H1 (cell line): ENCODE measurements around the gene OR2V2. TPM values are rescaled to one million over a fixed set of nuclear protein-coding genes. Genes with fewer than 3 reads are reported as not detected.

Experiments
- CTCF ChIA-PET: fragments of 300-600 bp; sonication (Branson Sonifier 250); formaldehyde crosslinking; loops from one replicate; lab custom pipeline; 2021; ENCODE audit not compliant: partially characterized antibody; lab: Charles Lee
- POLR2A ChIA-PET: fragments of 300-600 bp; sonication (Branson Sonifier 250); formaldehyde crosslinking; loops from one replicate; lab custom pipeline; 2021; ENCODE audit warnings: inconsistent platforms; ENCODE audit not compliant: partially characterized antibody; lab: Charles Lee
- DNase-seq, 2 experiments: peaks; one replicate each; pipeline versions ENCODE4 v3.0.0 to v3.0.0-alpha.2; 2010 to 2022; ENCODE audit warnings: low spot score in 2 of 2, low read depth in 1 of 2, mixed read lengths in 1 of 2
- FAIRE-seq: peaks from 2 replicates; lab custom pipeline; 2011; peaks lifted over from hg19 to GRCh38; lab: Jason Lieb, UNC
- H2AFZ ChIP-seq: 2 replicates; pipeline ENCODE4 v1.8.1; 2012; ENCODE audit warnings: low read length, inconsistent platforms
- H2AK5ac ChIP-seq: 2 replicates; pipeline ENCODE4 v1.6.1; 2013; ENCODE audit warnings: low read depth, low read length
- H2BK120ac ChIP-seq: replicated peaks from 2 replicates; pipeline ENCODE3; 2013; ENCODE audit warnings: low read depth, low read length, inconsistent platforms
- H2BK12ac ChIP-seq: 2 replicates; pipeline ENCODE4 v1.6.1; 2013; ENCODE audit warnings: low read depth, low read length
- H2BK15ac ChIP-seq: 2 replicates; pipeline ENCODE4 v1.6.1; 2013; ENCODE audit warnings: low read length
- H2BK20ac ChIP-seq: 2 replicates; pipeline ENCODE4 v1.6.1; 2013; ENCODE audit warnings: low read length
- H2BK5ac ChIP-seq: 2 replicates; pipeline ENCODE4 v1.6.1; 2013; ENCODE audit warnings: low read depth, low read length
- H3K14ac ChIP-seq: 2 replicates; pipeline ENCODE4 v1.6.1; 2013; ENCODE audit warnings: inconsistent platforms; ENCODE audit not compliant: insufficient read length
- H3K18ac ChIP-seq: 2 replicates; pipeline ENCODE4 v1.6.1; 2013; ENCODE audit warnings: low read length; ENCODE audit errors: extremely low read depth
- H3K23ac ChIP-seq: 2 replicates; pipeline ENCODE4 v1.6.1; 2013; ENCODE audit warnings: inconsistent platforms; ENCODE audit not compliant: insufficient read length
- H3K23me2 ChIP-seq: 2 replicates; pipeline ENCODE4 v1.6.1; 2013; ENCODE audit warnings: low read depth, low read length
- H3K27ac ChIP-seq: 2 replicates; pipeline ENCODE4 v1.6.1; 2011; ENCODE audit warnings: low read depth, low read length, inconsistent platforms
- H3K27me3 ChIP-seq, 4 experiments: replicated peaks in 1 of 4; 1 replicate in 1 of 4; 2 replicates in 3 of 4; pipeline versions ENCODE4 v1.6.1 to v1.8.1; 2011 to 2013; ENCODE audit warnings: low read length in 3 of 4, mild to moderate bottlenecking in 3 of 4, inconsistent platforms in 2 of 4, mixed read lengths in 2 of 4, moderate library complexity in 1 of 4; ENCODE audit not compliant: control insufficient read depth in 3 of 4, insufficient read depth in 3 of 4; ENCODE audit errors: extremely low read depth in 1 of 4
- H3K36me3 ChIP-seq, 4 experiments: 2 replicates each; pipeline versions ENCODE4 v1.6.1 to v1.8.1; 2011 to 2013; ENCODE audit warnings: mild to moderate bottlenecking in 4 of 4, low read length in 3 of 4, moderate library complexity in 2 of 4, control low read depth in 1 of 4, inconsistent platforms in 1 of 4; ENCODE audit not compliant: insufficient read depth in 4 of 4, control insufficient read depth in 2 of 4
- H3K4ac ChIP-seq: replicated peaks from 2 replicates; pipeline ENCODE3; 2013; ENCODE audit warnings: low read length, low read depth, mixed read lengths, inconsistent platforms; ENCODE audit not compliant: insufficient read length
- H3K4me1 ChIP-seq, 4 experiments: replicated peaks in 1 of 4; 1 replicate in 1 of 4; 2 replicates in 3 of 4; pipeline versions ENCODE4 v1.6.1 to v1.8.1; 2011 to 2013; ENCODE audit warnings: low read length in 3 of 4, inconsistent platforms in 2 of 4, mixed read lengths in 1 of 4; ENCODE audit not compliant: insufficient read depth in 4 of 4, control insufficient read depth in 3 of 4
- H3K4me2 ChIP-seq, 2 experiments: 2 replicates each; pipeline versions ENCODE4 v1.6.1 to v1.8.1; 2011 to 2013; ENCODE audit warnings: low read depth in 2 of 2, low read length in 2 of 2, control low read depth in 1 of 2, inconsistent platforms in 1 of 2, mild to moderate bottlenecking in 1 of 2; ENCODE audit not compliant: insufficient read depth in 1 of 2
- H3K4me3 ChIP-seq, 4 experiments: fragments of 200-600, 300-600 bp in 1 of 4; sonication (generic), shearing (Covaris generic), sonication (Bioruptor Twin) in 1 of 4; 2 replicates each; pipeline versions ENCODE4 v1.5.1 to v1.8.1; 2011 to 2016; ENCODE audit warnings: low read length in 4 of 4, low read depth in 3 of 4, control low read depth in 2 of 4, inconsistent platforms in 2 of 4, mild to moderate bottlenecking in 2 of 4, mixed read lengths in 1 of 4, moderate library complexity in 1 of 4; ENCODE audit not compliant: insufficient read depth in 2 of 4; ENCODE audit errors: extremely low read depth in 1 of 4
- H3K56ac ChIP-seq: replicated peaks from 2 replicates; pipeline ENCODE3; 2013; ENCODE audit warnings: low read depth, mild to moderate bottlenecking, mixed read lengths, low read length, inconsistent platforms; ENCODE audit not compliant: insufficient read length
- H3K79me1 ChIP-seq: 2 replicates; pipeline ENCODE4 v1.6.1; 2013; ENCODE audit warnings: low read depth, low read length, control low read depth
- H3K79me2 ChIP-seq, 2 experiments: 2 replicates each; pipeline versions ENCODE4 v1.6.1 to v1.8.1; 2012 to 2013; ENCODE audit warnings: low read length in 2 of 2, mild to moderate bottlenecking in 2 of 2, inconsistent platforms in 1 of 2; ENCODE audit not compliant: insufficient read depth in 2 of 2, control insufficient read depth in 1 of 2
- H3K9ac ChIP-seq, 4 experiments: replicated peaks in 1 of 4; 1 replicate in 1 of 4; 2 replicates in 3 of 4; pipeline versions ENCODE4 v1.6.1 to v1.8.1; 2011 to 2013; ENCODE audit warnings: low read depth in 3 of 4, low read length in 3 of 4, control low read depth in 2 of 4, mild to moderate bottlenecking in 2 of 4, moderate library complexity in 2 of 4, inconsistent platforms in 1 of 4; ENCODE audit errors: extremely low read depth in 1 of 4
- H3K9me3 ChIP-seq, 2 experiments: 2 replicates each; pipeline versions ENCODE4 v1.6.1 to v1.8.1; 2012 to 2013; ENCODE audit warnings: mild to moderate bottlenecking in 2 of 2, moderate library complexity in 2 of 2, control low read depth in 1 of 2, inconsistent platforms in 1 of 2, low read depth in 1 of 2, low read length in 1 of 2, mixed read lengths in 1 of 2; ENCODE audit not compliant: insufficient read depth in 2 of 2
- H4K20me1 ChIP-seq, 2 experiments: replicated peaks in 1 of 2; 2 replicates each; pipeline versions ENCODE3 to v1.8.1; 2011 to 2013; ENCODE audit warnings: inconsistent platforms in 2 of 2, low read length in 2 of 2, mild to moderate bottlenecking in 1 of 2; ENCODE audit not compliant: insufficient read depth in 2 of 2, control insufficient read depth in 1 of 2
- H4K5ac ChIP-seq: 2 replicates; pipeline ENCODE4 v1.6.1; 2013; ENCODE audit warnings: low read length, low read depth, mixed read lengths, inconsistent platforms; ENCODE audit not compliant: insufficient read length
- H4K8ac ChIP-seq: 2 replicates; pipeline ENCODE4 v1.8.0; 2013; ENCODE audit warnings: mild to moderate bottlenecking, moderate library complexity, low read length, inconsistent platforms; ENCODE audit not compliant: insufficient read depth; ENCODE audit errors: extremely low read depth
- H4K91ac ChIP-seq: replicated peaks from 2 replicates; pipeline ENCODE3; 2013; ENCODE audit warnings: low read length, mixed read lengths, inconsistent platforms; ENCODE audit not compliant: insufficient read length
- FOSL1 ChIP-seq: IDR thresholded peaks from 2 replicates; pipeline ENCODE4 v1.6.1; 2011; ENCODE audit warnings: mild to moderate bottlenecking, low read depth, low read length, moderate library complexity; ENCODE audit not compliant: insufficient read depth
- NANOG ChIP-seq: IDR thresholded peaks from 2 replicates; pipeline ENCODE4 v1.6.1; 2011; ENCODE audit warnings: low read length, low read depth, mild to moderate bottlenecking, inconsistent platforms; ENCODE audit not compliant: insufficient read depth, poor library complexity, severe bottlenecking
- SAP30 ChIP-seq: fragments of 300-600 bp; sonication (generic); IDR thresholded peaks from 2 replicates; pipeline ENCODE4 v1.7.1; 2012; ENCODE audit warnings: low read length, moderate library complexity, mild to moderate bottlenecking, inconsistent platforms; ENCODE audit not compliant: insufficient read depth, insufficient replicate concordance
- SRF ChIP-seq: IDR thresholded peaks from 2 replicates; pipeline ENCODE4 v1.6.1; 2011; ENCODE audit warnings: mild to moderate bottlenecking, low read depth, low read length, moderate library complexity
- TAF1 ChIP-seq: IDR thresholded peaks from 2 replicates; pipeline ENCODE4 v1.6.1; 2011; ENCODE audit warnings: mild to moderate bottlenecking, low read depth, low read length
- TEAD4 ChIP-seq: IDR thresholded peaks from 2 replicates; pipeline ENCODE4 v1.6.1; 2012; ENCODE audit warnings: low read depth, low read length, inconsistent platforms, mixed read lengths
- WGBS, 2 experiments: shearing (Covaris generic) in 1 of 2; methylation state at CpG; one replicate each; pipeline versions ENCODE4 v1.1.6 to v1.1.7; 2013 to 2015; ENCODE audit warnings: low lambda C conversion rate in 2 of 2, mixed read lengths in 2 of 2, inconsistent platforms in 1 of 2, low coverage in 1 of 2, missing lambda C conversion rate in 1 of 2; ENCODE audit not compliant: insufficient replicate concordance in 2 of 2, insufficient coverage in 1 of 2, insufficient read length in 1 of 2; ENCODE audit errors: extremely low coverage in 1 of 2, missing lambda C conversion rate in 1 of 2; 5-methylcytosine and 5-hydroxymethylcytosine counted together
- polyA plus RNA-seq, 7 experiments: library from polyadenylated mRNA; depleted of rRNA in 3 of 7; stranded (reverse) in 5 of 7; unstranded in 2 of 7; fragments of >200 nt in 5 of 7; fragments of 200-250 nt in 2 of 7; gene quantifications; 1 replicate in 5 of 7; 2 replicates in 1 of 7; 4 replicates in 1 of 7; pipeline versions ENCODE4 v1.2.1 to v1.2.3, GENCODE V29; 2011 to 2013; ENCODE audit warnings: missing spikeins in 2 of 7, mixed read lengths in 2 of 7
- total RNA-seq: library from RNA; stranded (reverse); fragmentation: NEBNext Ultra II Directional; extraction: Animal tissue kit (Norgen Biotek cat#: 25700); gene quantifications from 2 replicates; pipeline ENCODE4 v1.2.1, GENCODE V29; 2021

The OR2V2 gene
- total and polyA plus RNA-seq, 2 of the 8 experiments (the other 6 are each of a cell fraction or from before 2014, with no cell fraction given), result not detected

GRCh38 chr5:181112476-181112875, 34.9 kb upstream of the OR2V2 start:
- Histone ChIP-seq H3K14ac (no peak overlapping the region), H3K4ac (no peak overlapping the region), H3K4me3 (no peak overlapping the region), H3K23me2 (peaks cover 6% of the 10 kb centered on the region; the same call in 1 of the 2 replicates), H3K79me1 (no peaks in the 10 kb centered on the region), H3K23ac (no peak overlapping the region), H2AFZ (no peak overlapping the region), H3K27ac (no peak overlapping the region), H3K9ac (no peak overlapping the region), H4K8ac (no peak overlapping the region), H2BK120ac (no peak overlapping the region), H3K9me3 (peaks cover 0 to 5% of the 10 kb centered on the region in 2 experiments; a peak in 1 of 4 replicates), H3K4me2 (no peak overlapping the region), H4K91ac (no peak overlapping the region), H2BK20ac (no peak overlapping the region), H4K5ac (no peak overlapping the region), H3K36me3 (no peaks in the 10 kb centered on the region), H3K79me2 (no peaks in the 10 kb centered on the region), H3K18ac (no peak overlapping the region), H2AK5ac (no peak overlapping the region), H3K27me3 (peaks cover 12 to 36% (median 26%) of the 10 kb centered on the region in 4 experiments), H2BK5ac (no peak overlapping the region), H3K56ac (no peak overlapping the region), H2BK15ac (no peak overlapping the region), H4K20me1 (no peaks in the 10 kb centered on the region), H2BK12ac (no peak overlapping the region), H3K4me1 (peaks cover 2 to 19% (median 6%) of the 10 kb centered on the region in 4 experiments; a peak in 6 of 7 replicates)
- DNase-seq, result no peak
- POLR2A ChIA-PET, result interaction anchor here (0.6 to 1.2 kb wide), 2 partner anchors 30 to 53 kb away, joined by 3 to 5 read pairs; no protein-coding TSS in a partner anchor
- TF ChIP-seq SRF (no peak), TEAD4 (no peak), NANOG (no peak), TAF1 (no peak), SAP30 (no peak), FOSL1 (no peak)
- 80% methylated on average over 5 of the region's 5 CpGs; no CpG with 5 or more reads in 1 of the 2 experiments for WGBS, 2 experiments
- no peak for FAIRE-seq
- CTCF ChIA-PET, result interaction anchor here (0.9 to 3.0 kb wide), 3 partner anchors 9 to 54 kb away, joined by 3 to 10 read pairs (median 4); partner anchors contain the start of gene OR2V2
